WERI-Rb-1 (cell line): ENCODE results near the gene ACTR2.

Experiments used
- DNase-seq: peaks from one replicate; pipeline ENCODE4 v3.0.0-alpha.2; 2020
- H3K27ac ChIP-seq: fragments of 250-450 bp; sonication (Bioruptor Pico); 2 replicates; pipeline ENCODE4 v1.5.1; 2020; ENCODE audit warnings: mild to moderate bottlenecking, moderate library complexity
- H3K27me3 ChIP-seq: fragments of 250-450 bp; sonication (Bioruptor Pico); 2 replicates; pipeline ENCODE4 v1.5.1; 2021; ENCODE audit warnings: mild to moderate bottlenecking, low read depth, moderate library complexity; ENCODE audit not compliant: insufficient read depth, severe bottlenecking
- H3K36me3 ChIP-seq: fragments of 250-450 bp; sonication (Bioruptor Pico); 2 replicates; pipeline ENCODE4 v1.5.1; 2020; ENCODE audit warnings: mild to moderate bottlenecking, moderate library complexity
- H3K4me3 ChIP-seq: 2 replicates; pipeline ENCODE4 v1.5.1; 2011; ENCODE audit warnings: low read depth, mild to moderate bottlenecking, control low read depth, low read length
- H3K9me3 ChIP-seq: fragments of 250-450 bp; sonication (Bioruptor Pico); 2 replicates; pipeline ENCODE4 v1.5.1; 2021; ENCODE audit warnings: mild to moderate bottlenecking, moderate library complexity; ENCODE audit not compliant: severe bottlenecking
- CTCF ChIP-seq: IDR thresholded peaks from 2 replicates; pipeline ENCODE4 v1.5.1; 2011; ENCODE audit warnings: low read depth, mild to moderate bottlenecking, control low read depth, inconsistent platforms, low read length

ACTR2 gene

DNA sequence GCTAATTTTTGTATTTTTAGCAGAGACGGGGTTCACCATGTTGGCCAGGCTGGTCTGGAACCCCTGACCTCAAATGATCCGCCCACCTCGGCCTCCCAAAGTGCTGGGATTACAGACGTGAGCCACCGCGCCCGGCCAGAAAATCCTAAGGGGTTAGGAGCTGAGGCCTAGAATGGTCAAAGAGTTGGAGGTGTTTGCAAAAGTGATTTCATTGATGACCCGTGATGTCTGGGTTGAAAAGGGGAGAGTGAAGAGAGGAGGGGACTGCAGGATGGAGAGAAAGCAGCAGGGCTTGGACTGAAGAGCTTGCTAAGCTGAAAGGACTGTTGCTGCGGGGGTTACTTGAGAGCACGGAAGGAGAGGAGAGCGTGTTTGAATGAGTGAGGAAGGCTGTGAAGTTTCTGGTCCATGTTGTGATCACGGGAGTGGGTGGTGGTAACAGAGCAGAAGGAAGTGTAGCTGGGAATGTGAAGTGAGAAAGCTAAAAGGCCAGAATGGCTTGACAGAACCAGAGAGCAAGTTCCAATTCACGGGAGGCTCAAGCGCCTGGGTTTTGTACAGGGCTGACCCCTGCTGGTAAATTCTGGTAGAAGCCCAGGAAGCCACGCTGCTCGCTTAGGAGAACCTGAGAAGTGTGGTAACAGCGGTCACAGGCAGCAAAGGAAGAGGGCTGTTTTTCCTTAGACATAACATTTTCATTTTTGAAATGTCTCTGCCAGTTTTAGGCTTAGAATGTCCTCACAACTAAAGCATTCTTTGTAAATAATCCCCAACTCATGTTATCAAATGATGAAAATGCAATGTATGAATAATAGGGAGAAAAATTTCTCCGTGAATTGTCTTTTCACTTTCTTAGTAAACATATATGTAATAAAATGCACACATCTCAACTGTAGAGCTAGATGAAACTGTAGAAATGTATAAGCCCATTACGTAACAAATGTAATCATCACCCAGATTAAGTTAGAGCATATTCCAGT lies 40.5 kb upstream of the ACTR2 start:
- Histone ChIP-seq H3K9me3 (no peaks in the 10 kb centered on the region), H3K27ac (no peak overlapping the region), H3K36me3 (no peaks in the 10 kb centered on the region), H3K27me3 (no peaks in the 10 kb centered on the region), H3K4me3 (no peak overlapping the region)
- peak; percentile 82 for DNase-seq
- peak; percentile 93 for TF ChIP-seq CTCF

- TF ChIP-seq CTCF, result no peak
- H3K9me3 ChIP-seq, result no peaks in the 10 kb centered on the region
- no peaks in the 10 kb centered on the region for H3K27me3 ChIP-seq
- no peak overlapping the region for H3K27ac ChIP-seq
- DNase-seq, result no peak
- no peaks in the 10 kb centered on the region for H3K36me3 ChIP-seq
- H3K4me3 ChIP-seq, result no peak overlapping the region
Observed at GRCh38 chr2:65193446-65193845, 34.2 kb upstream of the ACTR2 start.

GRCh38 chr2:65198737-65199136 lies 28.9 kb upstream of the ACTR2 start:
- H3K4me3 ChIP-seq, result no peak overlapping the region
- H3K27ac ChIP-seq, result no peak overlapping the region
- TF ChIP-seq CTCF, result no peak
- H3K36me3 ChIP-seq, result no peaks in the 10 kb centered on the region
- DNase-seq, result no peak
- no peaks in the 10 kb centered on the region for H3K9me3 ChIP-seq
- no peaks in the 10 kb centered on the region for H3K27me3 ChIP-seq

GRCh38 chr2:65199166-65199565 lies 28.5 kb upstream of the ACTR2 start:
- H3K9me3 ChIP-seq, result no peaks in the 10 kb centered on the region

GRCh38 chr2:65199891-65200290 lies 27.7 kb upstream of the ACTR2 start:
- Histone ChIP-seq H3K27me3 (no peaks in the 10 kb centered on the region), H3K9me3 (no peaks in the 10 kb centered on the region), H3K4me3 (no peak overlapping the region), H3K36me3 (no peaks in the 10 kb centered on the region), H3K27ac (no peak overlapping the region)
- TF ChIP-seq CTCF, result no peak
- no peak for DNase-seq

More at GRCh38 chr2:65199166-65199565, 28.5 kb upstream of the ACTR2 start:
- H3K27me3 ChIP-seq, result no peaks in the 10 kb centered on the region
- TF ChIP-seq CTCF, result no peak
- DNase-seq, result no peak
- H3K4me3 ChIP-seq, result no peak overlapping the region
- H3K27ac ChIP-seq, result no peak overlapping the region
- H3K36me3 ChIP-seq, result no peaks in the 10 kb centered on the region
